Bronchial epithelial cell (primary cell): ENCODE results near the gene VRK2. TPM values are rescaled to one million over a fixed set of nuclear protein-coding genes. Genes with fewer than 3 reads are reported as not detected.

Experiments used
- DNase-seq: peaks from one replicate; pipeline ENCODE4 v3.0.0-alpha.2; 2010; ENCODE audit warnings: low read depth
- FAIRE-seq: peaks from 2 replicates; lab custom pipeline; 2011; peaks lifted over from hg19 to GRCh38; lab: Jason Lieb, UNC
- H3K27me3 ChIP-seq: 2 replicates; pipeline ENCODE4 v1.5.1; 2011; ENCODE audit warnings: low read length; ENCODE audit not compliant: control insufficient read depth, insufficient read depth
- H3K36me3 ChIP-seq: 2 replicates; pipeline ENCODE4 v1.5.1; 2011; ENCODE audit warnings: low read length; ENCODE audit not compliant: control insufficient read depth, insufficient read depth
- H3K4me3 ChIP-seq: 2 replicates; pipeline ENCODE4 v1.5.1; 2011; ENCODE audit warnings: mild to moderate bottlenecking, low read depth, low read length, control low read depth
- CTCF ChIP-seq: IDR thresholded peaks from 2 replicates; pipeline ENCODE4 v1.5.1; 2011; ENCODE audit warnings: mild to moderate bottlenecking, moderate library complexity, low read length, control low read depth, inconsistent platforms; ENCODE audit not compliant: insufficient read depth, severe bottlenecking
- total RNA-seq: library from RNA; depleted of rRNA; stranded (reverse); fragments of >200 nt; gene quantifications from 2 replicates; pipeline ENCODE4 v1.2.1, GENCODE V29; 2014

Gene VRK2
- total RNA-seq, 1 donor from 2014 or later = 67.7 TPM

- FAIRE-seq (no peak), DNase-seq (no peak)
- no peak overlapping the region for H3K4me3 ChIP-seq
- H3K36me3 ChIP-seq = no peaks in the 10 kb centered on the region
- TF ChIP-seq CTCF = no peak
- no peaks in the 10 kb centered on the region for H3K27me3 ChIP-seq
Measured at GRCh38 chr2:58035352-58035751, 11.3 kb upstream of the VRK2 start.

DNA sequence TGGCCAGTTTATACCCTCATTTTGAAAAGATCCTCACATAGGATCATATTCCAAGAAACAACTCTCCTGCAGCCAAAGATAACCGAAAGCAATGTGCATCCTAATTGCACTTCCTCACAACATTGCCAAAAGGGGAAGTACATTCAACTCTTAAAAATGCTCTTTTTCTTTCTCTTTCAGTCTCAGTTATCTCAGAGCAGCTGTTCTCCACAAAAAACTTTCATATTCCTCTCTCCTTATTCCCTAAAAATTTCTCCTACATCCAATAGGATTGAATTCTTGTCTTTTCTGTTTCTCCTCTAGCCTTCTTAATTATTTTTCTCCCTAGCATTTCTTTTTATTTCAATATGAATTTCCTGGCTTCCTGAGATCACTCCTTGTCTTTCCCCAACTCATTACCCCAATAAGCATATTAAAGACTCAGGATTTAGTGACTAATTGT is 7.4 kb upstream of the VRK2 start:
- DNase-seq = no peak
- H3K4me3 ChIP-seq = no peak overlapping the region
- no peak for TF ChIP-seq CTCF
- no peak for FAIRE-seq
- no peaks in the 10 kb centered on the region for H3K27me3 ChIP-seq
- H3K36me3 ChIP-seq = no peaks in the 10 kb centered on the region

DNA sequence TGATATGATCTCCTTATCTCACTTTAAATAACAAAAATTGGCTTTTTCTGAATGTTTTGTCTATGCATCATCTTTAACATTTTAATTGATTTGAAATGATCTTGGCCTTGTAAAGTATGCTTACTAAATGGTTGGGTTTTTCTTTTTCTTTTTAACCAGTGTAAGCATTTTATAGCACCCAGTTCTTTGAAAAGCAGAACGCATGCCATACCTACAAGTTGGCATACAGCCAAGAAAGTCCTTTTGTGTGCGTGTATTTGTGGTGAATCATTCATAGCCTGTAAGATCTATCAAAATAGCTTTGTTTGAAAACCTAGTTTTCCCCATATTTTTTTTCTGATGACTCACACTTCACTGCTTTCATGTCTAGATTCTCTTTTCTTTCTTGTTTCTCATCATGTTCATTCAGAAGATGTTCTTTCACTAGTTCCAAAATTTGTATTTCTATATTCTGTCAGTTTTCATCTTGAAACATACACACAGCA is 4.1 kb upstream of the VRK2 start:
- TF ChIP-seq CTCF = no peak
- FAIRE-seq (no peak), DNase-seq (peak; percentile 90)
- Histone ChIP-seq H3K4me3 (no peak overlapping the region), H3K36me3 (no peaks in the 10 kb centered on the region), H3K27me3 (no peaks in the 10 kb centered on the region)

GRCh38 chr2:58044145-58044544 is 2.5 kb upstream of the VRK2 start:
- FAIRE-seq = no peak
- no peak for TF ChIP-seq CTCF

GRCh38 chr2:58045580-58046334 is 849 bp upstream of the VRK2 start:
- H3K27me3 ChIP-seq = no peaks in the 10 kb centered on the region
- FAIRE-seq = no peak
- no peaks in the 10 kb centered on the region for H3K36me3 ChIP-seq
- no peak for DNase-seq
- H3K4me3 ChIP-seq = peak overlapping the region; percentile 85
- no peak for TF ChIP-seq CTCF

More at GRCh38 chr2:58044145-58044544, 2.5 kb upstream of the VRK2 start:
- no peaks in the 10 kb centered on the region for H3K27me3 ChIP-seq
- no peaks in the 10 kb centered on the region for H3K36me3 ChIP-seq
- no peak for DNase-seq
- no peak overlapping the region for H3K4me3 ChIP-seq

DNA sequence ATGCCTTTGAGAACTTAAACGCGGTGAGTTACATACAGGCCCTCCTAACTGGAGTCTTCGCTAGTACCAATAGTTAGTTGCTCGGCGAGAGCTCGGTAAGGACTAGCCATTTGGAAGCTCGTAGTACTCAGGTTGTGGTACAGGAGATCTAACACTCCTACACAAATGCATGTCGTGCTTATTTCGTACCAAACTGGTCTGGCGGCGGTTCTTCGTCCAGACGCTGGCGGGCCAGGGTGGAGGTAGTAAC is 346 bp upstream of the VRK2 start:
- peak overlapping the region; percentile 85 for H3K4me3 ChIP-seq
- no peaks in the 10 kb centered on the region for H3K36me3 ChIP-seq
- H3K27me3 ChIP-seq = no peaks in the 10 kb centered on the region
- TF ChIP-seq CTCF = no peak
- DNase-seq = no peak
- FAIRE-seq = no peak
